GM19193 (cell line): ENCODE data around the gene F7.

Experiments
- POLR2A ChIP-seq: IDR thresholded peaks from 4 replicates; pipeline ENCODE4 v1.6.1; 2011; ENCODE audit not compliant: insufficient read depth, insufficient read length; ENCODE audit errors: extremely low read depth

F7 gene

DNA sequence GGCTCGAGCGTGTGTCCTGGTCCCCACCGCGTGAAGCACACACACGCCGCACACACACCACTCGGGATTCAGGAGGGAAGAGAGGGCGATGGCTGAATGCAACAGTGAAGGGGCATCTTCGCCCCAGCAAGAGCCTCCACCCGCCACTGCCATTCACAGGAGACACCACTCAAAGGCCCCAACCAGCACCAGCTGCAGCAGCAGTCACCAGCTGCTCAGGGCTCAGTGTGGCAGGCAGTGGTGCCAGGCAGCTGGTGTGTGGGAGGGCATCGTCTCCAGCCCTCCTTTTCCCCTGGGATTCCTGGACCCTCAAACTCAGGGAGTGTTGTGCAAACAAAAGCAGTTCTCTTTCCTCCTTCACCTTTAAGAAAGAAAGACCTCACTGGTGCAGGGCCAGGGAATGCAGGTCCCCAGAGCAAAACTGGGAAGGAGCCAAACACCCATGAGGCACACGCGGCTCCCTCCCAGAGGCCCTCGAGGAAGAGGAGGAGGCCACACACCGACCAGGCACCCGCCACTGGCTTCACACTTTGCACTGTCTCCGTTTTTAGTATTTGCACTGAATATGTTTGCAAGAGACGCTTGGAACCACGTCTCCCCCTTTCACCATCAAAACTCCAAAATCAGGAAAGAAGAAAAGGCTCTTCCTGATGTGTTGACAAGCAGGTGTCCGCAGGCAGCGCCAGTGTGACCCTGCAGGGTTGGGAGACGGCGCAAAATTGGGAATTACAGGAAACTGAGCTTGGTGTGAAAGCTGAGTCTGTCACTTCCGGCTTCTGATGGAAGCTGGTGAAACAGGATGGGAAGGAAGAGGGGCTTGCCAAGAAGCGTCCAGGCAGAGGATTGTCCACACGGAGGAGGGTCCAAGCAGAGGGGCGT lies 26.4 kb upstream of the F7 start:
- no peak for TF ChIP-seq POLR2A

DNA sequence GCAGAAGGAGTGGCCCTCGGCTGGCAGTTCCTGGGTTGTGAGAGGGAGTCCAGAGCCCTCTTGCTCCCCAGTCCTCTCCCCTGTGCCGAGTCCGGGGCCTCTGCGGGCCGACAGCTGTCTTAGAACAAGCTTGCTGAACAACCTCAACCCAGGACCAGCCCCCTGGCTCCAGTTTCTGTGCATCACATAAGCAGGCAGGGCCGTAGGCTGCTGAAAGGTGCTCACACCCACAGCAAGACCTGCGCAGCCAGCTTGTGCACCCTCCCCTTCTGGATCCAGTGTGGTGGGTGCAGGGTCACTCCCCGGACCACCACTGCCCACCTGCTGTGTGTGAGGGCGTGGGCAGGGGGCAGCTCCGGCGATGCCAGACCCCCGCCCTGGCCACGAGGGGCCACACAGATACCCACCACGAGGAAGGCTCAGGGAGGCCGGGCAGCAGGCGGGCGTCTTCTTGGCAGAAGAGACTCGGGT lies 25.2 kb upstream of the F7 start:
- no peak for TF ChIP-seq POLR2A

DNA sequence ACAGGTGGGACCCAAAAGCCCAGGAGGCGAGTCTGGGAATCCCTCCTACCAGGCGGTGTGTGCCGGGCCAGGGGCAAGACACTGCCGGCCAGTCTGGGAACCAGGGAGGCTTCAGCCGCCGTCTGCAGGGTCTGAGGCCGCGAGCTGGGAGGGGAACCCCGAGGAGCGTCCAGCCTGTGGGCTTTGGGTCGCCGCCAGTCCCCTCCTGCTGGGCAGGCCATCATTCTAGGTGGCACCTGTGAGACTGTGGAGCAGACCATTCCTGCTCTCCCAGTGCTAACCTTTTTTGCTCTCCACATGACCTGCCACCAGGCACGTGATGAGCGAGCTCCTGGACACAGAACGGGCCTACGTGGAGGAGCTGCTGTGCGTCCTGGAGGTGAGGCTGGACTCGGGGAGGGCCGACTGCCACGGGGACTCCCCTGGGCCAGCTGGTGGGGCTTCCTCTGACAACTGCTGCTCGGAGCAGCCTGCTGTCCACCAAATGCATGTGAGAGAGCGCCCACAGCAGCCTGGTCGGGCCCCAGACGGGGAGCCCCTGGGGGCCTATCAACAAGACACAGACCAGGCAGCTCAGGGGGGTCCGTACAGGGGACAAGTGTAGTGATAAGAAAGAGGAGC lies 24.6 kb upstream of the F7 start:
- no peak for TF ChIP-seq POLR2A

DNA sequence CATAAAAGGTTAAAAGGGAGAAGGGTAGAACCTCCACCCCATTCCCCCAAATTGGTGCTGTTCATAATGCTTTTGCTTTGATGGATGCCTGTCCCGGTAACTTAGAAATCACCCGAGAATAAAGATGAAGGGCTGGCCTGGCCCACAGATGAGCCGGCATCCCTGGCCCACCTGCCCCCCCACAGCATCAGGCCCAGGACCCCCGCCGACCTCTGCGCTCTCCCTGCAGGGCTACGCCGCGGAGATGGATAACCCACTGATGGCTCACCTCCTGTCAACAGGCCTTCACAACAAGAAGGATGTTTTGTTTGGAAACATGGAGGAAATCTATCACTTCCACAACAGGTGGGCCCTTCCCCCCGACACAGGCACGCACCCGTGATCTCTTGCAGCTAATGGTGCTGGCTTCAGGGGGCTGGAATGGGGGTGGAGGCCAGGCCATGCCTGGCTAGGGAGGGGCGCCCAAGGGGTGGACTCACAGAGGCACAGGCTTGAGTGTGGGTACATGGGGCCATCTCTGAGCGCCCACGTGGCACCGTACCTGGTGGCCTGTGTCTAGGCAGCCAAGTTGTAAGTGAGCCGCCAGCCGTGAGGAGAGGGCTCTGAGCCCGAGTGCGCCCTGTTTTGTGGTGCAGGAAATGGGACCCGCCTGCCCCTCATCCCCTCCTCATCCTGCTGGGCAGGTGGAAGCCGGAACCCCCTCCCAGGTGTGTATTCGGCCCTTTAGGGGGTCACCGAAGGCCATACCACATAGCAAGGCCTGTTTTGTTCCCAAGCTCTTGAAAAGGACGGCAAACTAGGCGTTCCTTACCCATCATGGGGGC lies 23.2 kb upstream of the F7 start:
- no peak for TF ChIP-seq POLR2A

DNA sequence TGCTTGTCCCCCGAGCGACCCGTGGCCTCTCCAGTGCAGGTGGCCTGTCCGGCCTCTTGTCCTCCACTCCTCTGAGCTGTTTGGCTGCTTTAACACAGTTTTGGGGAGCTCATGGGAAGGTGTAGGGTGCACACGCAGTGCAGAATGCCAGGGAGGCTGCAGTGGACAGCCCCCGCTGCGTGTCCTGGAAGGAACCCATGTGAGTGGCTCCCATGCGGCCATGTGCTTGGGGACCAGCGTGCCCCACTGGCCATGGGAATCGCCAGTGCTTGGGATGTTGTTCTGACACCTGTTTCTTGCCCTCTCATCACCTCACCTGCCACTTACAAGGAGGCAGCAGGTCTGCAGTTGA lies 22.6 kb upstream of the F7 start:
- no peak for TF ChIP-seq POLR2A

DNA sequence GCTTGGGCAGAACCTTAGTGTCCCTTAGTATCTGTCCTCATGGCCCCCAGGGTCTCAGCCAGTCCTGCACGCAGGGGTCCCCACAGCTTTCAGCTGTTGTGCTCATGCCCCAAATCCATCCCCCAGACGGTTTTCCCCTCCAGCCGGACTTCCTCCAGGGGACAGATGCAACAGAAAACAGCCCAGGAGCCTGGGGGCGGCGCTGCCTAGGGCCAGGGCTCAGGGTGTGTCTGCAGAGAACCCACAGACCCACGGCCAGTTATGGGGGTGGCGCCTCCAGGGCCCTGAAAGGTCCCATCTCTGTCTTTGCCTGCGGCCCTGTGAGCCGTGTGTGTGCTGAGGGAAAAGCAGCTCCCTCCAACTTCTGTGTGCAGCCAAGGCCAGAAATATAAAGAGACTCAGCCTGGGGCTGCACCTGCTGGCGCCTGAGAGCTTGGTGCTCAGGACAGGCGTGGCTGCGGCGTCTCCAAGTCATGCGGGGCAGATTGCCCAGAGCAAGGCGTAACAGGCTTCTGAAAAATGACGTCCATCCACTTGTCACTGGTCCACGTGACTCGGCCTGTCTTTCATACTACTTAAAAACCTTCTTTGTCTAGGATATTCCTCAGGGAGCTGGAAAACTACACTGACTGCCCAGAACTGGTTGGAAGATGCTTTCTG lies 22.1 kb upstream of the F7 start:
- no peak for TF ChIP-seq POLR2A

DNA sequence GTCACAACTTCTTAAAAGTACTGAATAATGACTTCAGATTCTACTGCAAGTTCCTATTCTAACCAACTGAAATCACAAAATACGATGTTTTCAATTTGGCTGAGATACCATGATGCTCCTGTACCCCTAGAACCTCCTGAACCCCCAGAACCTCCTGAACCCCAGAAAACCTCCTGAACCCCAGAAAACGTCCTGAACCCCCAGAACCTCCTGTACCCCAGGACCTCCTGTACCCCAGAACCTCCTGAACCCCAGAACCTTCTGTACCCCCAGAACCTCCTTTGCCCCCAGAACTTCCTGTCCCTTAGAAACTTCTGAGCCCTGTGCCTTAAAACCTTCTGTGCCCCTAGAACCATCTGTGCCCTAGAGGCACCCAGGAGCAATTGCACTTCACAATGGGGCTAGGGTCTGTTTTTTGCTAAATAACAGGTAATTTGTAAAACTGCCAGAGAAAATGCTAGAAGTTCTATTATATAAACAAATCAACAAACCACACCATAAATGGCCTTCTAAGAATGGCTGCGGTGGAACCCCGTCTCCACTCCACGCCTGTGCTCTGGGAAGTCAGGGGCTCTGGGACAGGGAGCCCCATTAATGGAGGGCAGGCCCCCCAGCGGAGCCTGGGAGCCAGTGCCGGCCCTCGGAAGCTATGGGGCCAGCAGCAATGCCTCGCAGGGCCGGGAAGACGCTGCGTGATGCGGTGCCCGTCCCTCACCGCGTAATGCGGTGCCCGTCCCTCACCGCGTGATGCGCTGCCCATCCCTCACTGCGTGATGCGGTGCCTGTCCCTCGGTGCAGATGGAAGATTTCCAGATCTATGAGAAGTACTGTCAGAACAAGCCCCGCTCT lies 21.3 kb upstream of the F7 start:
- TF ChIP-seq POLR2A = no peak

DNA sequence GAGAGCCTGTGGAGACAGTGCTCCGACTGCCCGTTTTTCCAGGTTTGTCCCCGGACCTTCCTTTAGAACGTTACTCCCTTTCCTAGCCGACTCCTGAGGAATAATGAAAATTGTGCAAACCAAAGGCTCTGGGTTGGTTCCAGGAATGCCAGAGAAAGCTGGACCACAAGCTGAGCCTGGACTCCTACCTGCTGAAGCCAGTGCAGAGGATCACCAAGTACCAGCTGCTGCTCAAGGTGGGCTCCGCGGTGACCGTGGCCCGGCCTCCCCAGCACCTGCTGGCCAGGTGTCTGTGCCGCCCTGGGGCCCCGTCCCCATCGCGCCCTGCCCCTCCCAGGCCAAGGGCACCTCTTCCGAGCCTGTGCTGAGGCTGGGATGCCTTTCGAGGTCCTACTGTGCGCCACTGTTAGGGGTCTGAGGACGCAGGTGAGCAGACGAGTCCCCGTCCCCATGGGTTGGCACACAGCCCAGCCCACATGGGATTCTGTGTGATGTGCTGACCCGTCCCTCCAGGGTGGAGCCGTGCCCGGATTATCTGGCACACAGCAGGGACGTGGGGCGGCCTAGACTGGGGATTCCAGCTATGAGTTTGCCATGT lies 20.5 kb upstream of the F7 start:
- TF ChIP-seq POLR2A = no peak

DNA sequence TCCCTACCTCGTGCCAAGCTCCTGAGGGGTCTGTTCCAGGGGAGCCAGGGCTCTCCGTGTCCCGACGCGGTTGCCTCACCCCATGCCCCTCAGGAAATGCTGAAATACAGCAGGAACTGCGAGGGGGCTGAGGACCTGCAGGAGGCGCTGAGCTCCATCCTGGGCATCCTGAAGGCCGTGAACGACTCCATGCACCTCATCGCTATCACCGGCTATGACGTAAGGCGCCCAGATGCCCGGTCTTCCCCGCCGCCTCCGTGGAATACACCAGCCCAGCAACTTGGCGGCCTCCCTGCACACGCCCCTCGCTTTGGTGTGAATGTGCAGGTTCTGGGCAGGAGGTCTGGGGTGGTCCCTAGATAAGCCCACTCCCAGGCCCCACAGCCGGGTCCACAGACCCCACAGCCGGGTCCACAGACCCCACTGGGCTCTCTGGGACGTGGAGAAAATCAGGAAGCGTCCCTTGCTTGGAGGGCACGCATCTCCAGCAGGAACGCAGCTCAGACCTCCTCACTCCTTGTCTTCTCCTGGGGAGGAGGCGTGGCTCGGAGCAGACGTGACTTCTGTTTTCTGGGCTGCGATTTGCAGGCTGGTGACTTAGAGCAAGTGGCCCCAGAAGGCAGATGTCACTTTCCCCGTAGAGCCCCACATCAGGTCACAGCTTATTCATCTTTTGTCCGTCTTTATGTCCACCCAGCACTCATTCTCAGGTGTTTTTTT lies 19.4 kb upstream of the F7 start:
- no peak for TF ChIP-seq POLR2A

DNA sequence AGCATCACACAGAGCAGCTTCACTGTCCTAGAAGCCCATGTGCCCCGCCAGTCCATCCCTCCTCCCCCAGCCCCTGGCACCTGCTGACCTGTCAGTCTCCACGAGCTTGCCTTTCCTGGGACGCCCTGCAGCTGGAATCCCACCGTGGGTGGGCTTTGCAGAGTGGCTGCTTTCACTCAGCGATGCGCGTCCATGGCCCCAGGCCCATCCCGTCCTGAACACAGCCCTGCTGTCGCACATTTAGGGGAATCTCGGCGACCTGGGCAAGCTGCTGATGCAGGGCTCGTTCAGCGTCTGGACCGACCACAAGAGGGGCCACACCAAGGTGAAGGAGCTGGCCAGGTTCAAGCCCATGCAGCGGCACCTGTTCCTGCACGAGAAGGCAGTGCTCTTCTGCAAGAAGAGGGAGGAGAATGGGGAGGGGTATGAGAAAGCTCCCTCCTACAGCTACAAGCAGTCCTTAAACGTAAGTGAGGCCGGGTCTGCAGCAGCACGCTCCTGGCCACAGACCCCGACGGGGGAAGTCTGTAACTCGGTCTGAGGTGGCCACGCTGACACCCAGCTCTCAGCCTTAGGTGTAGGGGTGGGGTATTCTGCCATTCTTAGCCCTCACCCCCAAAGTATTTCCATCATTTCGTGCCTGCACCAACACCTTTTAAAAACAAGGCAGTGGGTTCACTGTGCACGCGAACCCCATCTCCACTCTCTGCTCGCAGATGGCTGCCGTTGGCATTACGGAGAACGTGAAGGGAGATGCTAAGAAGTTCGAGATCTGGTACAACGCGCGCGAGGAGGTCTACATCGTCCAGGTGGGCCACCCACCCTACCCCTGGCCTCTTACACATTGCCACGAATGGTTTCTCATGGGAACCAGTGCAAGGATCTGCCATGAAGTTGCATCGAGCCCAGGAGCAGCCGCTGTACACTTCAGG lies 18.3 kb upstream of the F7 start:
- TF ChIP-seq POLR2A = no peak

DNA sequence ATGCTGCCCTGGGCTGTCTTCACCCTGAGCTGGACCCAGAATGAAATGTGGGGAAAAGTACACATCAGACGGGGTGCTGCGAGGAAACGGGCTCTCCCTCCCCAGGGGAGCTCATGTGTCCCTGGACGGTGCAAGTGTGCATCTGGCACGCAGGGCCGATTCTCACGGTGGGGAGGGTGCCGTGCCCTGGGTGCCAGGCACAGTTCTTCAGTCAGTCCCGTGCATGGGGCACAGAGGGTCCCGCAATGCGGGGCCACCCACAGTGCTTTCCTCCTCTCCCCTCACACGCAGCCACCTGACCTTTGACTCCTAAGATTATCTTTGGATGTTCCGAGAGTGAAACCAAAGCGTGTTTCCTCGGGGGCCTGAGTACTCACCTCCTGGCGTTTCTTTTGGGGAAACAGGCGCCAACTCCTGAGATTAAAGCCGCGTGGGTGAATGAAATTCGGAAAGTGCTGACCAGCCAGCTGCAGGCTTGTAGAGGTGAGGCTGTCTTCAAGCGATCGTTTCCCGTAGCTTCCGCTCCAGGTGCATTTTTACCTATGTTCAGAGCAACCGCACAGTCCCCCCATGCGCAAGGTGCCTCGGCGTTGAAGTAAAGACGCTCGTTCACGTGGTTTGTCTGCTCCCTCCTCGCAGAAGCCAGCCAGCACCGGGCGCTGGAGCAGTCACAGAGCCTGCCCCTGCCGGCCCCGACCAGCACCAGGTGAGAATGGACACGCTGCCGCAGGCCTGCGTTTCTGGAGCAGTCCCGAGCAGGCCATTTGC lies 17.5 kb upstream of the F7 start:
- no peak for TF ChIP-seq POLR2A

DNA sequence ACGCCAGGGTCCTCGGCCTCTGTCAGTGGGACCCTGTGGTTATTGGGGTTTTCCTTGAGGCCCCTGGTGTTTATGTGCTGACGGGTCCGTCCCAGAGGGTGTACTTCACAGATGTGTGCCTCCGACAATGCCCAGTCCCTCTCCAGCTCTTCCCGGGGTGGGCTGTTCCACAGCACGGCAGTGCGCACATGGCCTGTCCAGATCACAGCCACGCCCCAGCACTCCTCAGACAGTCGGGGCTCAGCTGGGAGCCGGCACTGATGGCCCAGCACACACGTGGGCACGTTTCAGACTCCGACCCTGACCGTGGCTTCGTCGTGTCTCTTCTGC lies 16.9 kb upstream of the F7 start:
- no peak for TF ChIP-seq POLR2A
